ENCODE measurements around the gene LAMP2. TPM values are rescaled to one million over a fixed set of nuclear protein-coding genes. Genes with fewer than 3 reads are reported as not detected.

The LAMP2 gene
- total and polyA plus RNA-seq, 2 donors (not counting 3 experiments of a cell fraction or from before 2014, with no cell fraction given) = 108 to 135 TPM

DNA sequence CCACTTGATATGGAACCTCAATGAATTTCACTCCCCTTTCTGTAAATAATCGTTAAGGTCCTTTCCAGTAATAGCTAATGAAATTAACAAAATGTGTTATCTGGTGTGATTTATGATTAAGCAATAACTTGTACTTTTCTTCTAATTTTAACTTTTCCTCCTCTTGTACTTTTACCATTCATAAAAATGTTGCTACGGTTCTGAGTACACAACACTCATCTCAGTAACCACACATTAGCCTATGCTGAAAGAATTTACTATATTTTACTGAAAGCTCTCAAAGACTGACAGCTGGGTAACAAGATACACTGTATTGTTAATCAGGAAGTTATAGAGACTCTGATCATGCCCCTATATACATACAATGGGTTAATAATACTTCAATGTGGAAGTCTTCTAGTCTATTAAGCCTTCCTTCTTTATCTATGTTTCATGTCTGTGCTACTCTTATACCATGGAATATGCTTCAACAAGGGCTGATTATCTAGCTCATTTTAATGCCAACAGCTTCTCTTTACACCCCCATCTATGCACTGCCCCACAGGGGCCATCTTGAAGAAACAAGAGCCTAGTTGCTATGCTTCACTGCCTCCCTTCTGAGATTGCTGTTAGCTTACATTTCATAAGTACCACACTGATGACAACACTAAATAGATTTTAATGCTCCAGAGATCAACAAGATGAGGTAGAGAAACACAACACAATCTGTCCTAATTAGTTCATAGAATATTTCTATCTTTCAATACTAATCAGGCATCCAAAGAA is 39.1 kb downstream of the LAMP2 start:
- Histone ChIP-seq H3K27ac (ENCODE audit: insufficient read depth, low read depth, low read length) (no peak overlapping the region), H3K27me3 (ENCODE audit: control insufficient read depth in 2 of 2, insufficient read depth in 2 of 2, low read length in 2 of 2) (no peaks in the 10 kb centered on the region), H3K79me2 (ENCODE audit: control insufficient read depth, insufficient read depth, low read length) (no peaks in the 10 kb centered on the region), H3K4me1 (ENCODE audit: control insufficient read depth, extremely low read depth, insufficient read depth, low read length) (peaks cover 11% of the 10 kb centered on the region), H3K4me2 (ENCODE audit: insufficient read depth, low read length) (no peak overlapping the region), H2AFZ (ENCODE audit: low read depth, low read length) (no peak overlapping the region), H3K4me3 (replicated peaks in 1 of 3; ENCODE audit: insufficient read depth in 1 of 3, low read depth in 1 of 3, low read length in 3 of 3) (no peak overlapping the region), H3K9ac (replicated peaks; ENCODE audit: extremely low read depth, insufficient read depth, low read length) (no peak overlapping the region), H3K9me3 (replicated peaks; ENCODE audit: control insufficient read depth, insufficient read depth, low read length) (no peaks in the 10 kb centered on the region), H3K9me1 (replicated peaks; ENCODE audit: control insufficient read depth, extremely low read depth, insufficient read depth, low read length) (no peaks in the 10 kb centered on the region), H4K20me1 (replicated peaks; ENCODE audit: control insufficient read depth, extremely low read depth, insufficient read depth, low read length) (no peaks in the 10 kb centered on the region), H3K36me3 (ENCODE audit: control insufficient read depth in 2 of 2, extremely low read depth in 1 of 2, insufficient read depth in 2 of 2, low read length in 2 of 2) (no peaks in the 10 kb centered on the region)
- ChIA-PET CTCF (interaction anchor here (2.2 kb wide), 1 partner anchor 17 kb away, joined by 5 read pairs; no protein-coding TSS in a partner anchor), POLR2A (no interaction called here)
- no TSS peak for BruUV-seq (replicated peaks)
- TF ChIP-seq, protein P1, sequence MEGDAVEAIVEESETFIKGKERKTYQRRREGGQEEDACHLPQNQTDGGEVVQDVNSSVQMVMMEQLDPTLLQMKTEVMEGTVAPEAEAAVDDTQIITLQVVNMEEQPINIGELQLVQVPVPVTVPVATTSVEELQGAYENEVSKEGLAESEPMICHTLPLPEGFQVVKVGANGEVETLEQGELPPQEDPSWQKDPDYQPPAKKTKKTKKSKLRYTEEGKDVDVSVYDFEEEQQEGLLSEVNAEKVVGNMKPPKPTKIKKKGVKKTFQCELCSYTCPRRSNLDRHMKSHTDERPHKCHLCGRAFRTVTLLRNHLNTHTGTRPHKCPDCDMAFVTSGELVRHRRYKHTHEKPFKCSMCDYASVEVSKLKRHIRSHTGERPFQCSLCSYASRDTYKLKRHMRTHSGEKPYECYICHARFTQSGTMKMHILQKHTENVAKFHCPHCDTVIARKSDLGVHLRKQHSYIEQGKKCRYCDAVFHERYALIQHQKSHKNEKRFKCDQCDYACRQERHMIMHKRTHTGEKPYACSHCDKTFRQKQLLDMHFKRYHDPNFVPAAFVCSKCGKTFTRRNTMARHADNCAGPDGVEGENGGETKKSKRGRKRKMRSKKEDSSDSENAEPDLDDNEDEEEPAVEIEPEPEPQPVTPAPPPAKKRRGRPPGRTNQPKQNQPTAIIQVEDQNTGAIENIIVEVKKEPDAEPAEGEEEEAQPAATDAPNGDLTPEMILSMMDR (IDR thresholded peaks at IDR 0.05; ENCODE audit: extremely low read depth in 1 of 2, insufficient read depth in 1 of 2, low read depth in 1 of 2, low read length in 2 of 2) = no peak
- TF ChIP-seq JUN (IDR thresholded peaks at IDR 0.05; ENCODE audit: borderline replicate concordance, insufficient read depth, insufficient read length, low read depth) (no peak), GATA2 (IDR thresholded peaks at IDR 0.05; ENCODE audit: insufficient read depth, insufficient read length, low read depth, low read length) (no peak), EZH2 (IDR thresholded peaks at IDR 0.05; ENCODE audit: borderline replicate concordance, low read depth, low read length, severe bottlenecking) (no peak), FOS (IDR thresholded peaks at IDR 0.05; ENCODE audit: borderline replicate concordance, insufficient read depth, low read length) (no peak), POLR2AphosphoS5 (IDR thresholded peaks at IDR 0.05; ENCODE audit: insufficient read depth, low read depth, low read length) (no peak), MYC (IDR thresholded peaks at IDR 0.05; ENCODE audit: low read depth, low read length) (no peak), POLR2A (IDR thresholded peaks at IDR 0.05; ENCODE audit: low read depth, low read length) (no peak)
- TF ChIP-seq, protein P2, sequence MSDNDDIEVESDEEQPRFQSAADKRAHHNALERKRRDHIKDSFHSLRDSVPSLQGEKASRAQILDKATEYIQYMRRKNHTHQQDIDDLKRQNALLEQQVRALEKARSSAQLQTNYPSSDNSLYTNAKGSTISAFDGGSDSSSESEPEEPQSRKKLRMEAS (IDR thresholded peaks at IDR 0.05; ENCODE audit: insufficient read depth, insufficient read length) = no peak
- dilution Hi-C loops (cut with MboI; ENCODE audit: extremely low pct_ligation_motif_present, low sequenced_read_pairs) (no loop called here), intact Hi-C loops (cut with micrococcal nuclease) (no loop called here)
- FAIRE-seq = no peak
- DNase-seq (ENCODE audit: low read depth, low spot score) = no peak

All from endothelial cell of umbilical vein (primary cell).